Brain microvascular endothelial cell (primary cell): ENCODE results near the gene TOGARAM1.

Experiments
- DNase-seq: peaks from one replicate; pipeline ENCODE4 v3.0.0-alpha.2; 2020
- H3K27ac ChIP-seq: fragments of 250-450 bp; sonication (Bioruptor Pico); 2 replicates; pipeline ENCODE4 v1.5.1; 2020; ENCODE audit warnings: mild to moderate bottlenecking, moderate library complexity
- H3K27me3 ChIP-seq: fragments of 250-450 bp; sonication (Bioruptor Pico); replicated peaks from 2 replicates; pipeline ENCODE4 v1.5.1; 2020; ENCODE audit warnings: mild to moderate bottlenecking
- H3K36me3 ChIP-seq: fragments of 250-450 bp; sonication (Bioruptor Pico); replicated peaks from 2 replicates; pipeline ENCODE4 v1.5.1; 2020; ENCODE audit warnings: mild to moderate bottlenecking
- H3K4me3 ChIP-seq: 2 replicates; pipeline ENCODE4 v1.5.1; 2011; ENCODE audit warnings: low read depth, mild to moderate bottlenecking, control low read depth, low read length, moderate library complexity
- in situ Hi-C: cut with HindIII; loops from 2 replicates; pipeline ENCODE4 v1.10.0; 2017; ENCODE audit warnings: low sequenced_read_pairs, low pct_ligation_motif_present
- TF ChIP-seq, protein P1 (sequence below): IDR thresholded peaks from 2 replicates; pipeline ENCODE4 v1.5.1; 2011; ENCODE audit warnings: low read depth, mild to moderate bottlenecking, moderate library complexity, low read length, control low read depth, inconsistent platforms; ENCODE audit errors: missing control alignments

TOGARAM1 gene

DNA sequence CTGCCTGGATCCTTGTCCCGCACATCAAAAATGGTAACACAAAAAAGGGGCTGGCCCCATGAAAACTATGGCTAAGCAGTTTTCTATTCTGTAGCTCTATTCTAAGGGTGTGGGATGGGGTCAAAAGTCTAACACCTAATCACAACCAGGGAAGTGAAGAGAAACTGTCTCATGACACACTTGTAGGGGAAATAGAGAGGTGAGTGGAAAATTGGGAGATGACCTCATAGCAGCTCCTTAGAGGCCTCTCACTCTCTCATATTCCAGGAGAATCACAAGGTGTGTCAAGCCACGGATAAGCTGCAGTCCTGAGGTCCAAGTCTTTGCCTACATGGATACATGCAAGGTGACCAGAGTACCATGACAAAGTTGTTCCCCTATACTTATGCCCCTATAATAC lies 10.9 kb upstream of the TOGARAM1 start:
- Histone ChIP-seq H3K36me3 (no peaks in the 10 kb centered on the region), H3K27me3 (no peaks in the 10 kb centered on the region), H3K27ac (no peak overlapping the region), H3K4me3 (no peak overlapping the region)
- in situ Hi-C loops: no loop called here
- no peak for DNase-seq
- TF ChIP-seq, protein P1, sequence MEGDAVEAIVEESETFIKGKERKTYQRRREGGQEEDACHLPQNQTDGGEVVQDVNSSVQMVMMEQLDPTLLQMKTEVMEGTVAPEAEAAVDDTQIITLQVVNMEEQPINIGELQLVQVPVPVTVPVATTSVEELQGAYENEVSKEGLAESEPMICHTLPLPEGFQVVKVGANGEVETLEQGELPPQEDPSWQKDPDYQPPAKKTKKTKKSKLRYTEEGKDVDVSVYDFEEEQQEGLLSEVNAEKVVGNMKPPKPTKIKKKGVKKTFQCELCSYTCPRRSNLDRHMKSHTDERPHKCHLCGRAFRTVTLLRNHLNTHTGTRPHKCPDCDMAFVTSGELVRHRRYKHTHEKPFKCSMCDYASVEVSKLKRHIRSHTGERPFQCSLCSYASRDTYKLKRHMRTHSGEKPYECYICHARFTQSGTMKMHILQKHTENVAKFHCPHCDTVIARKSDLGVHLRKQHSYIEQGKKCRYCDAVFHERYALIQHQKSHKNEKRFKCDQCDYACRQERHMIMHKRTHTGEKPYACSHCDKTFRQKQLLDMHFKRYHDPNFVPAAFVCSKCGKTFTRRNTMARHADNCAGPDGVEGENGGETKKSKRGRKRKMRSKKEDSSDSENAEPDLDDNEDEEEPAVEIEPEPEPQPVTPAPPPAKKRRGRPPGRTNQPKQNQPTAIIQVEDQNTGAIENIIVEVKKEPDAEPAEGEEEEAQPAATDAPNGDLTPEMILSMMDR: no peak

DNA sequence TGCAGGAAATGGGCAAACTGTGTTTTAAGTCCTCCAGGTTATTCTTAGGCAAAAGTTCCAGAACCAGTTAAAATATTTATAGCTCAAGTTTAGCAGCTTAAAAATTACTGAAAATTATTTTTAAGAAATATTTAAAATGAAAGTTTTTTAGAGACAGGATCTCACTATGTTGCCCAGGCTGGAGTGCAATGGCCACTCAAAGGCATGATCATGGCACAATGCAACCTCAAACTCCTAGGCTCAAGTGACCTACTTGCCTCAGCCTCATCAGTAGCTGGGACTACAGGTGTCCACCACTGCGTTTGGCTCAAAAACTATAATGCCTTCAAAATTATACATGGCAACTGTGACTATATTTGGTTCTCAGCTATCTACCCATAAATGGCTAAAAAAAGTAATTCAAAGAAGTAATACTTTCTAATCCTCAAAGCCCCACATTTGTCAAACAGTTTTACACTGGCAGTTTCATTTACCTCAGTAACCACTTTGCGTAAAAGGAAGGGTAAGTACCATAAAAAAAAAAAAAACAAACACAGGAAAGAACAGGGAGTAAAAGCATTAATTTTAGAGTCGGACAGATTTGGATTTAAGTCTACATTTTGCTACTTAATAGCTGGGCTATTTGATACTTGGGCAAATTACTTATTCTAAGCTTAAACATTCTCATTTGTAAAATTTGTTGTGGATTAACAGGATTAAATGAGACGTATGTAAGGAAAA lies 9.4 kb upstream of the TOGARAM1 start:
- TF ChIP-seq, protein P1: no peak
- H3K27ac ChIP-seq: no peak overlapping the region
- in situ Hi-C loops: no loop called here
- DNase-seq: no peak
- H3K4me3 ChIP-seq: no peak overlapping the region
- no peaks in the 10 kb centered on the region for H3K36me3 ChIP-seq
- H3K27me3 ChIP-seq: no peaks in the 10 kb centered on the region

DNA sequence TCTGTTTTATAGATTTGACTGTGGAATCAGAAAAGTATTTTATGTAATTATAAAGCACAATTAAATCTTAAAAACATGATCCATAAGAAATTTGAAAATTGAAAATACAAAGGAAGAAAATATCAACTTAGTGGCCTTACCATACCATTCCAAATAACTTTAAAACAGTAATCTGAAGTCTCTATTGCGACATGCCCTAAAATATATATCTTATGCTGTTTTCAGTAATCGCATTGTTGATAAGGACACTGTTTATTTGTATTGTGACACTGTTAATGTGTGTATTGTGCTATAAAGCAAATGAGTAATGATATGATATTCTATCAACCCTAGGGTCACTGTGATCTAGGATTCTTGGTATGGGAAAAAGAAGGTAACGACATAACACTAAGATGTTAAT lies 7.2 kb upstream of the TOGARAM1 start:
- DNase-seq: no peak
- Histone ChIP-seq H3K27ac (no peak overlapping the region), H3K4me3 (no peak overlapping the region), H3K27me3 (no peaks in the 10 kb centered on the region), H3K36me3 (no peaks in the 10 kb centered on the region)
- in situ Hi-C loops: no loop called here
- TF ChIP-seq, protein P1: no peak

DNA sequence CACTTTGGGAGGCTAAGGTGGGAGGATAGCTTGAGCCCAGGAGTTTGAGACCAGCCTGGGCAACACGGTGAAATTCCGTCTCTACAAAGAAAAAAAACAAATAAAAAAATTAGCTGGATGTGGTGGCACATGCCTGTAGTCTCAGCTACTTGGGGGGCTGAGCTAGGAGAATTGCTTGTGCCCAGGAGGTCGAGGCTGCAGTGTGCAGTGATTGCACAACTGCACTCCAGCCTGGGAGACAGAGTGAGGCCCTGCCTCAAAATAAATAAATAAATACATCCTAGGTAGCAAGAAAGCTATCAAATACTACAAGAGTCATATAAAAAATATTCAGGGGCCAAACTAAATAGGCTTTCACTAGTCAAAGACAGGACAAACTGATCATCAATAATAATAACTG lies 6.5 kb upstream of the TOGARAM1 start:
- in situ Hi-C loops: no loop called here
- DNase-seq: no peak
- no peak overlapping the region for H3K27ac ChIP-seq
- TF ChIP-seq, protein P1: no peak
- no peaks in the 10 kb centered on the region for H3K27me3 ChIP-seq
- no peak overlapping the region for H3K4me3 ChIP-seq
- H3K36me3 ChIP-seq: no peaks in the 10 kb centered on the region

DNA sequence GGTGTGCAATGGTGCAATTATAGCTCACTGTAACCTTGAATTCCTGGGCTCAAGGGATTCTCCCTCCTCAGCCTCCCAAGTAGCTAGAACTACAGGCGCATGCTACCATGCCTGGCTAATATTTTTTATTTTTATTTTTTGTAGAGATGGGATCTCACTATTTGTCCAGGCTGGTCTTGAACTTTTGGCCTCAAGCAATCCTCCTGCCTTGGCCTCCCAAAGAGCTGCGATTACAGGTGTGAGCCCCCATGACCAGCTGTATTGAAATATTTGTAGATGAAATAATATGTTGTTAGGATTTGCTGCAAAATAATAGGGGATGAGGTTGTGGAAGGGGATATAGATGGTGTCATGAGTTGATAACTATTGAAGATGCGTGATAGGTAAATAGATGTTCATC lies 5.1 kb upstream of the TOGARAM1 start:
- Histone ChIP-seq H3K27me3 (no peaks in the 10 kb centered on the region), H3K36me3 (no peaks in the 10 kb centered on the region), H3K27ac (no peak overlapping the region), H3K4me3 (no peak overlapping the region)
- TF ChIP-seq, protein P1: no peak
- in situ Hi-C loops: no loop called here
- no peak for DNase-seq

DNA sequence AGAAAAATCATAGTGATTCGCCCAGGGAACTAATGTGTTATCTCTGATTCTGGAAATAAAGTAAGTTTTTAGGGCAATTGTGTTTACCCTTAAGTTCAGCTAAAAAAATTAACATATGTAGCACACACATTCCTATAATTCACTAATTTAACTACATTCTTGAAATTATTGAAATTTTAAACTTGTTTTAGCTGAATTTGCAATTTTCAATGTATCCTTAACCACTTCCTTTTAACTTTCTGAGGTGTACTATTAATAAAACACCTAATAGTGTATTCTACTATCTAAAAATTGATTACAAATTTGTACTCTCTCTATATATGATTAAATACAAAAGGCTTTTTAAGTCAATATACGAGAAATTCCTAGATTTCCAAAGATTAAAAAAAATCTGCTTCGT lies 2.5 kb upstream of the TOGARAM1 start:
- Histone ChIP-seq H3K4me3 (no peak overlapping the region), H3K36me3 (no peaks in the 10 kb centered on the region), H3K27me3 (no peaks in the 10 kb centered on the region), H3K27ac (no peak overlapping the region)
- in situ Hi-C loops: no loop called here
- TF ChIP-seq, protein P1: no peak
- no peak for DNase-seq
